RWPE2 (cell line): ENCODE data around the gene SLC26A1.

Source experiments
- ATAC-seq: fragments of 200-7000 bp; cut with Tn5 transposase; 3 replicates; pipeline ENCODE4 v1.9.1; 2021; ENCODE audit warnings: low read depth
- DNase-seq: peaks from one replicate; pipeline ENCODE4 v3.0.0-alpha.2; 2020; ENCODE audit warnings: low spot score
- H3K27ac ChIP-seq: fragments of 450-650 bp; 2 replicates; pipeline ENCODE4 v1.5.1; 2017; ENCODE audit warnings: mild to moderate bottlenecking; ENCODE audit not compliant: poor library complexity, severe bottlenecking
- H3K27me3 ChIP-seq: fragments of 250-450 bp; sonication (Bioruptor Pico); 2 replicates; pipeline ENCODE4 v1.5.1; 2021; ENCODE audit warnings: mild to moderate bottlenecking, moderate library complexity; ENCODE audit not compliant: insufficient read depth, poor library complexity, severe bottlenecking
- H3K36me3 ChIP-seq: fragments of 250-450 bp; sonication (Bioruptor Pico); 2 replicates; pipeline ENCODE4 v1.5.1; 2020; ENCODE audit warnings: low read depth, mild to moderate bottlenecking, moderate library complexity
- H3K4me1 ChIP-seq: fragments of 250-450 bp; sonication (Bioruptor Pico); 2 replicates; pipeline ENCODE4 v1.5.1; 2021; ENCODE audit warnings: mild to moderate bottlenecking, moderate library complexity; ENCODE audit not compliant: insufficient read depth, poor library complexity, severe bottlenecking
- H3K4me3 ChIP-seq: fragments of 250-450 bp; sonication (Bioruptor Pico); 2 replicates; pipeline ENCODE4 v1.5.1; 2021; ENCODE audit warnings: mild to moderate bottlenecking, moderate library complexity; ENCODE audit not compliant: severe bottlenecking
- H3K9me3 ChIP-seq: fragments of 250-450 bp; sonication (Bioruptor Pico); 2 replicates; pipeline ENCODE4 v1.5.1; 2021; ENCODE audit warnings: mild to moderate bottlenecking, moderate library complexity; ENCODE audit not compliant: severe bottlenecking
- CTCF ChIP-seq: fragments of 450-650 bp; IDR thresholded peaks from one replicate; pipeline ENCODE4 v1.5.1; 2017; ENCODE audit warnings: mild to moderate bottlenecking, moderate library complexity; ENCODE audit not compliant: poor library complexity, severe bottlenecking

SLC26A1 gene

GRCh38 chr4:1040344-1041146, 47.3 kb upstream of the SLC26A1 start:
- ATAC-seq (no peak), DNase-seq (no peak)
- TF ChIP-seq CTCF: no peak
- no peaks in the 10 kb centered on the region for H3K36me3 ChIP-seq
- H3K4me1 ChIP-seq: peaks cover 26% of the 10 kb centered on the region
- peaks cover 12% of the 10 kb centered on the region for H3K27me3 ChIP-seq
- peak overlapping the region; percentile 55 for H3K27ac ChIP-seq
- no peaks in the 10 kb centered on the region for H3K9me3 ChIP-seq
- no peak overlapping the region for H3K4me3 ChIP-seq

DNA sequence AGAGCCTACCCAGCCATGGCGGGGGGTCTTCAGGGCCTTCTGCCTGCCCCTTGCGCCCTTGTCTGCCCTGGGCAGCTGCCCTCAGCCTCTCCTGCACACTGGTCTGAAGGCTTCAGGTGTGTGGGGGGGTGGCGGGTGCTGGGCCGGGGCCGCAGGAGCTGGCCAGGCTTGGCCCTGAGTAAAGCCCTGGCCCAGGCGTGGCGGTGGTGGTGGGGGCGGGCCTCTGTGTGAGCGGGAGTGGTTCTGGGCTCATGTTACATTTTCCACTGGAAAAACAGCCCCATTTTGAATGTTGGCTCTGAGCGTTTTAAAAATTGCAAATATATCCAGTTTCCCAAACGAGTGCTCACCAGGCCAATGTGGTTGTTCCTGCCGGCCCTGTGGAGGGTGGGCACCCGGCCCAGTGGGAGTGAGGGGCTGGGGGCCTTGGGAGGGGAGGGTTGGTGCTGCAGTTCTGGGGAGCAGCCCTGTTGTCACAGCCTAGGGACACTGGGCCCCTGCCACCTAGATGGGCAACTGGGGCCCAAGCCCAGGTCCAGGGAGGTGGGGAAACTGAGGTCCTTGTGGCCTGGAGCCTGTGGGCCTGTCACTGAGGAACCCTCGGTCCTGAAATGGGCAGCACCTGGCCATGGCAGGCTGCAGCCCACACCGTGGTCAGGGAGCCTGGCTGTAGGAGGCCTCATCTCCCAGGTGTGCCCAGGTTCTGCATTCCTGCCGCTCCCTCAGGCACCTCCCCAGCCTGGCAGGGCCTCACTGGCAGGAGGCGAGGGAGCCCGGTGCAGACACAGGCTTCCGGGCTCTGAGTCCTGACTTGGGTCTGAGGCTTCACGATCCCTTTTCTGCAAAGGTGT, 46.5 kb upstream of the SLC26A1 start:
- Histone ChIP-seq H3K4me3 (no peak overlapping the region), H3K27me3 (peaks cover 3% of the 10 kb centered on the region), H3K27ac (peak overlapping the region; percentile 55), H3K4me1 (peaks cover 25% of the 10 kb centered on the region), H3K9me3 (no peaks in the 10 kb centered on the region), H3K36me3 (no peaks in the 10 kb centered on the region)
- ATAC-seq: peak; percentile 39
- no peak for TF ChIP-seq CTCF
- DNase-seq: no peak

- TF ChIP-seq CTCF: no peak
- Histone ChIP-seq H3K36me3 (no peaks in the 10 kb centered on the region), H3K4me1 (peaks cover 23% of the 10 kb centered on the region), H3K27ac (peak overlapping the region; percentile 55), H3K9me3 (no peaks in the 10 kb centered on the region), H3K27me3 (no peaks in the 10 kb centered on the region), H3K4me3 (no peak overlapping the region)
- DNase-seq (no peak), ATAC-seq (no peak)
Observed at GRCh38 chr4:1038948-1039492, 45.8 kb upstream of the SLC26A1 start.

DNA sequence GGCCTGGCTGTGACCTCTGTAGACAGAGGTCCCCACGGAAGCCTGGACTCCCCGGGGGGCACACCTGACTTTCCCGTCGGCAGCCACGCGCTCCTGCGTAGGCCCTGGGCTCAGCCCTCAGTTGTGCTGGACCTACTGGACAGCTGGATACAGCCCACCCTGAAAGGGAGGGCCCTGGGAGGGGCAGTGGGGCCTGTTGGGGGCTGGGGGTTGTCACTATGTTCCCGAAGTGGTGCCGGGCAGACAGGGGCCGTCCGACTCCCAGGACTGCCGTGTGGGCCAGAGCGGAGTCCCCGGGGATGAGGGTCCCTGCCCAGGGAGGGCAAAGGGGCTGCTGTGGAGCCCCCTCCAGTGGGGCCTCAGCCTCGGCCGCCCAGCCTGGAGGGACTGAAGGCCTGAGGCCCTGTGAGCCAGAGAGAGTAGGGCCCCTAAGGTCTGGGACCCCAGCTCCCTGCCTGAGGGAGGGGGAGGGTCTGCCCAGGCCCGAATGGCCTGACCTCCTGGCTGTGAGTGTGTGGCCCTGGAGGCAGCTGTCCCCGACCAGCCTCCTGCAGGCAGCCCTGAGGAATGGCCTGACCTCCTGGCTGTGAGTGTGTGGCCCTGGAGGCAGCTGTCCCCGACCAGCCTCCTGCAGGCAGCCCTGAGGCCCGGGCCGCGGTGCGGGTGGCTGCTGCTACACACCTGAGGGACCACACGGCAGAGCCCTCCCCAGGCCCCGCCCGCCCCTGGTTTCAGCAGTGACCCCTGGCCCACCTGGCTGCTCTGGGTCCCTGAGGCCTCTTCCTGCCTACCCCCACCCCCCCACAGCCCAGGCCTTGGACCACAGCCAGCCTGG, 44.0 kb upstream of the SLC26A1 start:
- no peak for TF ChIP-seq CTCF

More for the DNA sequence above, 44.0 kb upstream of the SLC26A1 start:
- DNase-seq (no peak), ATAC-seq (no peak)
- no peak overlapping the region for H3K4me3 ChIP-seq
- H3K27me3 ChIP-seq: no peaks in the 10 kb centered on the region
- H3K4me1 ChIP-seq: peaks cover 16% of the 10 kb centered on the region
- no peaks in the 10 kb centered on the region for H3K9me3 ChIP-seq
- H3K27ac ChIP-seq: no peak overlapping the region
- H3K36me3 ChIP-seq: no peaks in the 10 kb centered on the region
